ENCODE results near the gene BCOR. TPM values are rescaled to one million over a fixed set of nuclear protein-coding genes. Genes with fewer than 3 reads are reported as not detected.
A peak's percentile ranks its signal among the peaks of the same experiment; 100 is the strongest.

The BCOR gene
- total RNA-seq, 2 experiments from 2014 or later = 48.0 to 64.3 TPM

DNA sequence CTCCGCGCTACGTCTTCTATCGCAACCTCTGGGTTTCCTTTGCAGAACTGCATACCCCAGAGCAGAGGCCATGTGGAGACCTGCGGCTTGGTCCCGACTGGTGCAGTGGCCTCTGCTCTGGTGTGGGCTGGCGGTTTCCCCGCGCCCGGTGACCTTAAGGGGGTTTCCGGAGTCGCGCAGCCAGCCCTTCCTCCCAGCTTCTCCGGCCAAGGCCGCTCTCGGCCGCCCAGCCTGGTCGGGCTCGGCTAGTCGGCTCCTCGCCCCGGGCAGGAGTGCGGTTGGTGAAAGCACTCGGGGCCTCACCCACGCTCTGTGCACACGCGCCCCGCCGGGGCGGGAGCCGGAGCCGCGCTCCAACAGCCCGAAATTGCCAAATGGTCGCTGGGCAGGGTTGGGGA lies 84.9 kb downstream of the BCOR start:
- DNase-seq (ENCODE audit: low spot score) = peak; percentile 14
- Histone ChIP-seq H3K36me3 (ENCODE audit: insufficient read depth, low read length) (no peaks in the 10 kb centered on the region), H2AFZ (ENCODE audit: low read length) (peak overlapping the region; percentile 77; the same call in 1 of the 2 replicates), H3K27ac (ENCODE audit: low read depth, low read length, poor library complexity, severe bottlenecking) (no peak overlapping the region), H3K9me2 (ENCODE audit: insufficient read depth, low read length) (no peaks in the 10 kb centered on the region), H3K79me2 (ENCODE audit: insufficient read depth, low read depth, low read length) (no peaks in the 10 kb centered on the region), H4K20me1 (ENCODE audit: insufficient read depth, low read length) (no peaks in the 10 kb centered on the region), H3K4me2 (ENCODE audit: low read length) (peak overlapping the region; percentile 84), H3K4me3 (ENCODE audit: low read depth, low read length, poor library complexity, severe bottlenecking) (peak overlapping the region; percentile 73), H3K9me3 (ENCODE audit: low read length) (no peaks in the 10 kb centered on the region), H3K4me1 (ENCODE audit: insufficient read depth, low read length, poor library complexity, severe bottlenecking) (peaks cover 27% of the 10 kb centered on the region)
- CTCF ChIA-PET (ENCODE audit: unreplicated experiment) = interaction anchor here (0.6 kb wide), 1 partner anchor 281 kb away, joined by 3 read pairs; no protein-coding TSS in a partner anchor
- POLR2A ChIA-PET = interaction anchor here (0.5 to 1.0 kb wide), 3 partner anchors 158 to 499 kb away, joined by 3 to 4 read pairs (median 3); no protein-coding TSS in a partner anchor
- no TSS peak for BruUV-seq (replicated peaks)
- intact Hi-C loops (cut with micrococcal nuclease; ENCODE audit: unreplicated experiment) = loop anchor here (5.0 kb wide), 1 partner anchor 159 kb away; no protein-coding TSS in a partner anchor
- TF ChIP-seq EZH2phosphoT487 (IDR thresholded peaks at IDR 0.05; ENCODE audit: borderline replicate concordance, low read depth, low read length) (no peak), CTCF (conservative IDR thresholded peaks at IDR 0.05; ENCODE audit: low read length) (no peak)

DNA sequence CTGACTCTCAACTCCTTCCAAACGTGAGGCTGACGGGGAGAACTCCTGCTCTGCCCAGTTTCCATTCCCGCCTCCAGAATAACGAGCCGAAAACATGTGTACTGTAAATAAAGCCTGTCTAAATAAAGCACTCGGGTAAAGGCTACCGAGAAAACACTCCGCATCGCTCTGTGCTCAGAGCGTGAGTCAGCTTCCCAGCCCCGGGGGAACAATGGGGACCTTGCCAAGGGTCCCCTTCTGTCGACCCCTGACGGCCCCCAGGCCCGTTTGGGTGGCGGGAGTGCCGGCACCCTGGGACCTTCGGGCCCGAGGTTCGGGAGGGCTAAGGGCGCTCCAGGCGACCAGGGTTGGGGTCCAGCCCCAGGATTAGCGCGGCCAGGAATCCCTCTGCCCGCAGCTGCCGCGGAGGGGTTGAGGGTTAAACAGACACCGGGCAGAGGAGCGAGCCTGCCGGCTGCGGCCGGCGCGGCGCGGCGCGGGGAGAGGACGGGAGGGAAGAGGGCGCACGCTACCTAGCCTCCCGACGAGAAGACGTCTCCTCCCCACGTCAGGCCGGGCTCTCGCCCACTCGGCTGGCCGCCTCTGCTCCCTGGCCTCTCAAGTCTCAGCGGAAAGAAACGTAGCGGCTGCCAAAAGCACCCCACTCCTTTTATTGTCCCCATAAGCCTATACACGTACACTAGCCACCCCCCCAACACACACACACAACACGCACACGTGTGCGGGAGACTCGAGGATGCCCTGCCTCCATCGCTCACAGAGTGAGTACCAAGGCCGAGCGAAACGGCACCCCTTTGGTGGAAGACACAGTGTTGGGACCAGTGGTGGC lies 85.5 kb downstream of the BCOR start:
- no peak for TF ChIP-seq EZH2phosphoT487 (IDR thresholded peaks at IDR 0.05; ENCODE audit: borderline replicate concordance, low read depth, low read length)
- no peak for TF ChIP-seq CTCF (conservative IDR thresholded peaks at IDR 0.05; ENCODE audit: low read length)
- H3K9me3 ChIP-seq (ENCODE audit: low read length) = no peaks in the 10 kb centered on the region
- no peaks in the 10 kb centered on the region for H3K9me2 ChIP-seq (ENCODE audit: insufficient read depth, low read length)
- POLR2A ChIA-PET = no interaction called here
- no TSS peak for BruUV-seq (replicated peaks)
- no peak overlapping the region for H2AFZ ChIP-seq (ENCODE audit: low read length)
- intact Hi-C loops (cut with micrococcal nuclease; ENCODE audit: unreplicated experiment) = loop anchor here (5.0 kb wide), 1 partner anchor 160 kb away; no protein-coding TSS in a partner anchor
- H3K36me3 ChIP-seq (ENCODE audit: insufficient read depth, low read length) = no peaks in the 10 kb centered on the region
- CTCF ChIA-PET (ENCODE audit: unreplicated experiment) = no interaction called here
- H3K4me2 ChIP-seq (ENCODE audit: low read length) = no peak overlapping the region
- no peak for DNase-seq (ENCODE audit: low spot score)
- H3K4me3 ChIP-seq (ENCODE audit: low read depth, low read length, poor library complexity, severe bottlenecking) = no peak overlapping the region
- H4K20me1 ChIP-seq (ENCODE audit: insufficient read depth, low read length) = no peaks in the 10 kb centered on the region
- no peaks in the 10 kb centered on the region for H3K79me2 ChIP-seq (ENCODE audit: insufficient read depth, low read depth, low read length)
- no peak overlapping the region for H3K27ac ChIP-seq (ENCODE audit: low read depth, low read length, poor library complexity, severe bottlenecking)
- peaks cover 27% of the 10 kb centered on the region for H3K4me1 ChIP-seq (ENCODE audit: insufficient read depth, low read length, poor library complexity, severe bottlenecking)
